Peyer's patch (tissue), 4 donors: ENCODE measurements around the gene PSMD1.
"Not testable (repeated sequence)": the region's sequence is repeated elsewhere in the genome, so short reads cannot be mapped to it uniquely, and the experiment has no call there.

Source experiments
- CTCF ChIP-seq, 6 experiments: fragments of 450-650 bp in 4 of 6; fragments of 200-600 bp in 2 of 6; sonication (generic) in 1 of 6; IDR thresholded peaks; one replicate each; pipeline ENCODE4 v1.5.1; 2017 to 2019; ENCODE audit warnings: antibody characterized with exemption in 6 of 6, mild to moderate bottlenecking in 3 of 6, moderate library complexity in 1 of 6
- POLR2A ChIP-seq, 2 donors: fragments of 450-650 bp; IDR thresholded peaks; one replicate each; pipeline ENCODE4 v1.5.1; 2017; ENCODE audit warnings: antibody characterized with exemption in 2 of 2, mild to moderate bottlenecking in 2 of 2, moderate library complexity in 2 of 2

GRCh38 chr2:231197196-231197595 is 140.5 kb downstream of the PSMD1 start:
- TF ChIP-seq CTCF, POLR2A (IDR thresholded peaks at IDR 0.05): not testable (repeated sequence)
